ENCODE data around the gene CNNM2.

DNA sequence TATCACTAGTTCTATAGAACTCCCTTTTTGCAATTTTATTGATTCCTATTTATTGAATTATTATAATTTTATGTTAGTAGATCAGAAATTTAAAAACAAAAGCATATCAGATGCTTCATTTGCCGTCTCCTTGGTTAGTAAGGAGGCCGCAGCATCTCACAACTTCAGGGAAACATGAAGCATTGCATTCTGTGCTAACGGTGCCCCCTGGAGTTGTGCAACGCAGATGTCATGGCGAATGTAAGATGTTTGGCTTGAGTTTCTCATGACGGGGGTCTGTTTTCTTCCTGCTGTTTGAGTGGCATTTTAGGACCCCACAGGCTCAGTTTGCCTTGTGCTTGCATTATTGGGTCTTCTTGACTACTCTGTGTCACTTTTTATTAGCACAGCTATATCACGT, 124.8 kb downstream of the CNNM2 start:
- TF ChIP-seq, protein P1, sequence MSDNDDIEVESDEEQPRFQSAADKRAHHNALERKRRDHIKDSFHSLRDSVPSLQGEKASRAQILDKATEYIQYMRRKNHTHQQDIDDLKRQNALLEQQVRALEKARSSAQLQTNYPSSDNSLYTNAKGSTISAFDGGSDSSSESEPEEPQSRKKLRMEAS (CRISPR knock-in tag; IDR thresholded peaks at IDR 0.05): no peak
- TF ChIP-seq NFYB (CRISPR knock-in tag; conservative IDR thresholded peaks at IDR 0.05; ENCODE audit: low read depth): no peak
- TF ChIP-seq, protein P2, sequence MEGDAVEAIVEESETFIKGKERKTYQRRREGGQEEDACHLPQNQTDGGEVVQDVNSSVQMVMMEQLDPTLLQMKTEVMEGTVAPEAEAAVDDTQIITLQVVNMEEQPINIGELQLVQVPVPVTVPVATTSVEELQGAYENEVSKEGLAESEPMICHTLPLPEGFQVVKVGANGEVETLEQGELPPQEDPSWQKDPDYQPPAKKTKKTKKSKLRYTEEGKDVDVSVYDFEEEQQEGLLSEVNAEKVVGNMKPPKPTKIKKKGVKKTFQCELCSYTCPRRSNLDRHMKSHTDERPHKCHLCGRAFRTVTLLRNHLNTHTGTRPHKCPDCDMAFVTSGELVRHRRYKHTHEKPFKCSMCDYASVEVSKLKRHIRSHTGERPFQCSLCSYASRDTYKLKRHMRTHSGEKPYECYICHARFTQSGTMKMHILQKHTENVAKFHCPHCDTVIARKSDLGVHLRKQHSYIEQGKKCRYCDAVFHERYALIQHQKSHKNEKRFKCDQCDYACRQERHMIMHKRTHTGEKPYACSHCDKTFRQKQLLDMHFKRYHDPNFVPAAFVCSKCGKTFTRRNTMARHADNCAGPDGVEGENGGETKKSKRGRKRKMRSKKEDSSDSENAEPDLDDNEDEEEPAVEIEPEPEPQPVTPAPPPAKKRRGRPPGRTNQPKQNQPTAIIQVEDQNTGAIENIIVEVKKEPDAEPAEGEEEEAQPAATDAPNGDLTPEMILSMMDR (IDR thresholded peaks at IDR 0.05): no peak; the same call in 1 of the 2 replicates
- no peak for TF ChIP-seq RELA (CRISPR knock-in tag; IDR thresholded peaks at IDR 0.05; ENCODE audit: borderline replicate concordance)
- TF ChIP-seq FOXJ3 (CRISPR knock-in tag; IDR thresholded peaks at IDR 0.05; ENCODE audit: borderline replicate concordance): no peak
- TF ChIP-seq, protein P3, sequence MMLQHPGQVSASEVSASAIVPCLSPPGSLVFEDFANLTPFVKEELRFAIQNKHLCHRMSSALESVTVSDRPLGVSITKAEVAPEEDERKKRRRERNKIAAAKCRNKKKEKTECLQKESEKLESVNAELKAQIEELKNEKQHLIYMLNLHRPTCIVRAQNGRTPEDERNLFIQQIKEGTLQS (CRISPR knock-in tag; conservative IDR thresholded peaks at IDR 0.05): no peak
- TF ChIP-seq, protein P4, sequence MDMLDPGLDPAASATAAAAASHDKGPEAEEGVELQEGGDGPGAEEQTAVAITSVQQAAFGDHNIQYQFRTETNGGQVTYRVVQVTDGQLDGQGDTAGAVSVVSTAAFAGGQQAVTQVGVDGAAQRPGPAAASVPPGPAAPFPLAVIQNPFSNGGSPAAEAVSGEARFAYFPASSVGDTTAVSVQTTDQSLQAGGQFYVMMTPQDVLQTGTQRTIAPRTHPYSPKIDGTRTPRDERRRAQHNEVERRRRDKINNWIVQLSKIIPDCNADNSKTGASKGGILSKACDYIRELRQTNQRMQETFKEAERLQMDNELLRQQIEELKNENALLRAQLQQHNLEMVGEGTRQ (CRISPR knock-in tag; IDR thresholded peaks at IDR 0.05): no peak
- TF ChIP-seq NFE2L1 (CRISPR knock-in tag; IDR thresholded peaks at IDR 0.05): no peak
- TF ChIP-seq SMAD3 (CRISPR knock-in tag; IDR thresholded peaks at IDR 0.05; ENCODE audit: borderline replicate concordance): no peak
- no peak for TF ChIP-seq ZNF232 (CRISPR knock-in tag; IDR thresholded peaks at IDR 0.05)
- TF ChIP-seq, protein P5, sequence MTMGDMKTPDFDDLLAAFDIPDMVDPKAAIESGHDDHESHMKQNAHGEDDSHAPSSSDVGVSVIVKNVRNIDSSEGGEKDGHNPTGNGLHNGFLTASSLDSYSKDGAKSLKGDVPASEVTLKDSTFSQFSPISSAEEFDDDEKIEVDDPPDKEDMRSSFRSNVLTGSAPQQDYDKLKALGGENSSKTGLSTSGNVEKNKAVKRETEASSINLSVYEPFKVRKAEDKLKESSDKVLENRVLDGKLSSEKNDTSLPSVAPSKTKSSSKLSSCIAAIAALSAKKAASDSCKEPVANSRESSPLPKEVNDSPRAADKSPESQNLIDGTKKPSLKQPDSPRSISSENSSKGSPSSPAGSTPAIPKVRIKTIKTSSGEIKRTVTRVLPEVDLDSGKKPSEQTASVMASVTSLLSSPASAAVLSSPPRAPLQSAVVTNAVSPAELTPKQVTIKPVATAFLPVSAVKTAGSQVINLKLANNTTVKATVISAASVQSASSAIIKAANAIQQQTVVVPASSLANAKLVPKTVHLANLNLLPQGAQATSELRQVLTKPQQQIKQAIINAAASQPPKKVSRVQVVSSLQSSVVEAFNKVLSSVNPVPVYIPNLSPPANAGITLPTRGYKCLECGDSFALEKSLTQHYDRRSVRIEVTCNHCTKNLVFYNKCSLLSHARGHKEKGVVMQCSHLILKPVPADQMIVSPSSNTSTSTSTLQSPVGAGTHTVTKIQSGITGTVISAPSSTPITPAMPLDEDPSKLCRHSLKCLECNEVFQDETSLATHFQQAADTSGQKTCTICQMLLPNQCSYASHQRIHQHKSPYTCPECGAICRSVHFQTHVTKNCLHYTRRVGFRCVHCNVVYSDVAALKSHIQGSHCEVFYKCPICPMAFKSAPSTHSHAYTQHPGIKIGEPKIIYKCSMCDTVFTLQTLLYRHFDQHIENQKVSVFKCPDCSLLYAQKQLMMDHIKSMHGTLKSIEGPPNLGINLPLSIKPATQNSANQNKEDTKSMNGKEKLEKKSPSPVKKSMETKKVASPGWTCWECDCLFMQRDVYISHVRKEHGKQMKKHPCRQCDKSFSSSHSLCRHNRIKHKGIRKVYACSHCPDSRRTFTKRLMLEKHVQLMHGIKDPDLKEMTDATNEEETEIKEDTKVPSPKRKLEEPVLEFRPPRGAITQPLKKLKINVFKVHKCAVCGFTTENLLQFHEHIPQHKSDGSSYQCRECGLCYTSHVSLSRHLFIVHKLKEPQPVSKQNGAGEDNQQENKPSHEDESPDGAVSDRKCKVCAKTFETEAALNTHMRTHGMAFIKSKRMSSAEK (CRISPR knock-in tag; IDR thresholded peaks at IDR 0.05; ENCODE audit: borderline replicate concordance): no peak
- TF ChIP-seq KAT7 (CRISPR knock-in tag; IDR thresholded peaks at IDR 0.05; ENCODE audit: borderline replicate concordance): no peak
- TF ChIP-seq PRRX2 (CRISPR knock-in tag; IDR thresholded peaks at IDR 0.05): no peak
- no peak for TF ChIP-seq ETV6 (CRISPR knock-in tag; IDR thresholded peaks at IDR 0.05)

Data from WTC11 (cell line).